Thyroid gland (tissue), 4 donors: ENCODE results near the gene CHMP2A. TPM values are rescaled to one million over a fixed set of nuclear protein-coding genes. Genes with fewer than 3 reads are reported as not detected.

Source experiments
- DNase-seq, 2 donors: peaks; one replicate each; pipeline ENCODE4 v3.0.0-alpha.2; 2019
- H3K27ac ChIP-seq, 3 donors: fragments of 200-600 bp; sonication (generic); 1 replicate in 2 of 3; 2 replicates in 1 of 3; pipeline ENCODE4 v1.5.1; 2016 to 2019; ENCODE audit warnings: mild to moderate bottlenecking in 1 of 3, moderate library complexity in 1 of 3
- H3K27me3 ChIP-seq: fragments of 200-600 bp; sonication (generic); one replicate; pipeline ENCODE4 v1.5.1; 2019
- H3K36me3 ChIP-seq, 2 donors: fragments of 200-600 bp; sonication (generic); one replicate each; pipeline ENCODE4 v1.5.1; 2016 to 2019
- H3K4me1 ChIP-seq, 2 donors: fragments of 200-600 bp; sonication (generic); one replicate each; pipeline ENCODE4 v1.5.1; 2017 to 2019
- H3K4me3 ChIP-seq, 3 donors: fragments of 200-600 bp; sonication (generic); replicated peaks in 1 of 3; 1 replicate in 2 of 3; 2 replicates in 1 of 3; pipeline ENCODE4 v1.5.1; 2016; ENCODE audit warnings: mild to moderate bottlenecking in 1 of 3
- H3K9me3 ChIP-seq: fragments of 200-600 bp; sonication (generic); one replicate; pipeline ENCODE4 v1.5.1; 2017
- CTCF ChIP-seq, 6 experiments: fragments of 200-600 bp in 3 of 6; fragments of 450-650 bp in 3 of 6; sonication (generic) in 3 of 6; IDR thresholded peaks; one replicate each; pipeline ENCODE4 v1.5.1; 2016 to 2019; ENCODE audit warnings: antibody characterized with exemption in 6 of 6, mild to moderate bottlenecking in 2 of 6, inconsistent platforms in 1 of 6, moderate library complexity in 1 of 6
- POLR2A ChIP-seq, 2 donors: fragments of 450-650 bp; IDR thresholded peaks; one replicate each; pipeline ENCODE4 v1.6.1; 2017; ENCODE audit warnings: antibody characterized with exemption in 2 of 2, mild to moderate bottlenecking in 2 of 2, moderate library complexity in 1 of 2
- WGBS, 2 donors: methylation state at CpG; one replicate each; pipeline ENCODE4 v1.1.5; 2017; 5-methylcytosine and 5-hydroxymethylcytosine counted together
- intact Hi-C: fragments of 100-400 bp; cut with DNase I; formaldehyde crosslinking; loops from one replicate; pipeline ENCODE4 v1.15.1; 2023
- total RNA-seq, 4 donors: library from RNA; depleted of rRNA; stranded (reverse); fragments of >200 nt; gene quantifications; one replicate each; pipeline ENCODE4 v1.2.3, GENCODE V29; 2016

The CHMP2A gene
- total RNA-seq, 4 donors from 2014 or later: 123 to 155 (median 148) TPM

- Histone ChIP-seq H3K27me3 (no peaks in the 10 kb centered on the region), H3K4me1 (peaks cover 17 to 19% of the 10 kb centered on the region in 2 donors), H3K36me3 (peaks cover 13 to 17% of the 10 kb centered on the region in 2 donors), H3K27ac (no peak overlapping the region), H3K4me3 (no peak overlapping the region), H3K9me3 (no peaks in the 10 kb centered on the region)
- no peak for TF ChIP-seq POLR2A (IDR thresholded peaks at IDR 0.05)
- no peak for TF ChIP-seq CTCF (IDR thresholded peaks at IDR 0.05)
- WGBS, 2 donors: 94 to 96% methylated on average over 8 of the region's 8 CpGs
- intact Hi-C loops: no loop called here
- peak in 1 of 2 donors; percentile 2 for DNase-seq
These were observed 16.7 kb upstream of the CHMP2A start for GRCh38 chr19:58571575-58571947.

- H3K9me3 ChIP-seq: no peaks in the 10 kb centered on the region
- WGBS, 2 donors: 89 to 93% methylated on average over 3 to 16 of the region's 25 CpGs
- H3K4me1 ChIP-seq: peaks cover 17% of the 10 kb centered on the region in 2 donors
- H3K27me3 ChIP-seq: no peaks in the 10 kb centered on the region
- intact Hi-C loops: no loop called here
- TF ChIP-seq CTCF (IDR thresholded peaks at IDR 0.05) (no peak), POLR2A (IDR thresholded peaks at IDR 0.05) (no peak)
- H3K27ac ChIP-seq: no peak overlapping the region
- no peak overlapping the region for H3K4me3 ChIP-seq
- DNase-seq: peak in 1 of 2 donors; percentile 3
- H3K36me3 ChIP-seq: peaks cover 13 to 17% of the 10 kb centered on the region in 2 donors
These were observed 16.1 kb upstream of the CHMP2A start for GRCh38 chr19:58570770-58571574.

GRCh38 chr19:58569943-58570670, 15.2 kb upstream of the CHMP2A start:
- Histone ChIP-seq H3K27ac (no peak overlapping the region), H3K36me3 (peaks cover 13 to 17% of the 10 kb centered on the region in 2 donors), H3K27me3 (no peaks in the 10 kb centered on the region), H3K4me1 (peaks cover 15 to 17% of the 10 kb centered on the region in 2 donors), H3K4me3 (no peak overlapping the region), H3K9me3 (no peaks in the 10 kb centered on the region)
- peak in 1 of 2 donors; percentile 1 for DNase-seq
- 95 to 96% methylated on average over 6 to 7 of the region's 8 CpGs for WGBS, 2 donors
- TF ChIP-seq CTCF (IDR thresholded peaks at IDR 0.05): no peak
- no peak for TF ChIP-seq POLR2A (IDR thresholded peaks at IDR 0.05)
- intact Hi-C loops: no loop called here

GRCh38 chr19:58569191-58569942, 14.5 kb upstream of the CHMP2A start:
- intact Hi-C loops: no loop called here
- TF ChIP-seq POLR2A (IDR thresholded peaks at IDR 0.05) (no peak), CTCF (IDR thresholded peaks at IDR 0.05) (no peak)
- no peak overlapping the region for H3K4me3 ChIP-seq
- H3K9me3 ChIP-seq: no peaks in the 10 kb centered on the region
- H3K4me1 ChIP-seq: peaks cover 13 to 14% of the 10 kb centered on the region in 2 donors
- no peak overlapping the region for H3K27ac ChIP-seq
- peak in 1 of 2 donors; percentile 1 for DNase-seq
- H3K27me3 ChIP-seq: no peaks in the 10 kb centered on the region
- WGBS, 2 donors: 90 to 92% methylated on average over 6 of the region's 6 CpGs
- H3K36me3 ChIP-seq: peaks cover 13 to 17% of the 10 kb centered on the region in 2 donors
